OCI-LY1 (cell line): ENCODE measurements around the gene MRPS6.

ENCODE experiments used
- EZH2 ChIP-seq: fragments of 200-600 bp; sonication (generic), shearing (Covaris generic); IDR thresholded peaks from 2 replicates; pipeline ENCODE4 v1.8.0; 2017; ENCODE audit warnings: borderline replicate concordance, mixed run types, mild to moderate bottlenecking, antibody characterized with exemption, low read length, moderate library complexity, mixed read lengths
- TF ChIP-seq, protein P1 (sequence below): fragments of 200-600 bp; sonication (generic), shearing (Covaris generic); IDR thresholded peaks from 2 replicates; pipeline ENCODE4 v1.5.1; 2017; ENCODE audit warnings: mild to moderate bottlenecking, antibody characterized with exemption, low read length, moderate library complexity, mixed read lengths

GRCh38 chr21:34186109-34186719, 112.8 kb downstream of the MRPS6 start:
- TF ChIP-seq, protein P1, sequence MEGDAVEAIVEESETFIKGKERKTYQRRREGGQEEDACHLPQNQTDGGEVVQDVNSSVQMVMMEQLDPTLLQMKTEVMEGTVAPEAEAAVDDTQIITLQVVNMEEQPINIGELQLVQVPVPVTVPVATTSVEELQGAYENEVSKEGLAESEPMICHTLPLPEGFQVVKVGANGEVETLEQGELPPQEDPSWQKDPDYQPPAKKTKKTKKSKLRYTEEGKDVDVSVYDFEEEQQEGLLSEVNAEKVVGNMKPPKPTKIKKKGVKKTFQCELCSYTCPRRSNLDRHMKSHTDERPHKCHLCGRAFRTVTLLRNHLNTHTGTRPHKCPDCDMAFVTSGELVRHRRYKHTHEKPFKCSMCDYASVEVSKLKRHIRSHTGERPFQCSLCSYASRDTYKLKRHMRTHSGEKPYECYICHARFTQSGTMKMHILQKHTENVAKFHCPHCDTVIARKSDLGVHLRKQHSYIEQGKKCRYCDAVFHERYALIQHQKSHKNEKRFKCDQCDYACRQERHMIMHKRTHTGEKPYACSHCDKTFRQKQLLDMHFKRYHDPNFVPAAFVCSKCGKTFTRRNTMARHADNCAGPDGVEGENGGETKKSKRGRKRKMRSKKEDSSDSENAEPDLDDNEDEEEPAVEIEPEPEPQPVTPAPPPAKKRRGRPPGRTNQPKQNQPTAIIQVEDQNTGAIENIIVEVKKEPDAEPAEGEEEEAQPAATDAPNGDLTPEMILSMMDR: no peak
- no peak for TF ChIP-seq EZH2
